Coronary artery (tissue), 2 donors: ENCODE measurements around the gene SHLD1.

Source experiments
- DNase-seq: peaks from one replicate; pipeline ENCODE4 v3.0.0-alpha.2; 2017; ENCODE audit warnings: low spot score
- H3K27ac ChIP-seq, 2 donors: fragments of 200-600 bp; sonication (generic); one replicate each; pipeline ENCODE4 v1.5.1; 2016 to 2019
- H3K4me3 ChIP-seq: fragments of 200-600 bp; sonication (generic); 2 replicates; pipeline ENCODE4 v1.5.1; 2016; ENCODE audit warnings: mild to moderate bottlenecking, moderate library complexity
- CTCF ChIP-seq: fragments of 200-600 bp; sonication (generic); IDR thresholded peaks from one replicate; pipeline ENCODE4 v1.5.1; 2019; ENCODE audit warnings: antibody characterized with exemption

The SHLD1 gene

GRCh38 chr20:5840411-5841002 is 90.3 kb downstream of the SHLD1 start:
- H3K27ac ChIP-seq: no peak overlapping the region
- no peak overlapping the region for H3K4me3 ChIP-seq
- no peak for DNase-seq
- TF ChIP-seq CTCF: no peak

- no peak for DNase-seq
- TF ChIP-seq CTCF: no peak
- no peak overlapping the region for H3K4me3 ChIP-seq
- no peak overlapping the region for H3K27ac ChIP-seq
These were observed 91.3 kb downstream of the SHLD1 start for GRCh38 chr20:5841522-5841921.

GRCh38 chr20:5842465-5842864 is 92.3 kb downstream of the SHLD1 start:
- Histone ChIP-seq H3K4me3 (no peak overlapping the region), H3K27ac (no peak overlapping the region)
- no peak for DNase-seq
- TF ChIP-seq CTCF: no peak

- no peak overlapping the region for H3K4me3 ChIP-seq
- no peak overlapping the region for H3K27ac ChIP-seq
- no peak for DNase-seq
- TF ChIP-seq CTCF: no peak
These were observed 92.9 kb downstream of the SHLD1 start for GRCh38 chr20:5843054-5843592.

- no peak for DNase-seq
- Histone ChIP-seq H3K4me3 (no peak overlapping the region), H3K27ac (no peak overlapping the region)
- no peak for TF ChIP-seq CTCF
These were observed 94.0 kb downstream of the SHLD1 start for GRCh38 chr20:5844063-5844681.

DNA sequence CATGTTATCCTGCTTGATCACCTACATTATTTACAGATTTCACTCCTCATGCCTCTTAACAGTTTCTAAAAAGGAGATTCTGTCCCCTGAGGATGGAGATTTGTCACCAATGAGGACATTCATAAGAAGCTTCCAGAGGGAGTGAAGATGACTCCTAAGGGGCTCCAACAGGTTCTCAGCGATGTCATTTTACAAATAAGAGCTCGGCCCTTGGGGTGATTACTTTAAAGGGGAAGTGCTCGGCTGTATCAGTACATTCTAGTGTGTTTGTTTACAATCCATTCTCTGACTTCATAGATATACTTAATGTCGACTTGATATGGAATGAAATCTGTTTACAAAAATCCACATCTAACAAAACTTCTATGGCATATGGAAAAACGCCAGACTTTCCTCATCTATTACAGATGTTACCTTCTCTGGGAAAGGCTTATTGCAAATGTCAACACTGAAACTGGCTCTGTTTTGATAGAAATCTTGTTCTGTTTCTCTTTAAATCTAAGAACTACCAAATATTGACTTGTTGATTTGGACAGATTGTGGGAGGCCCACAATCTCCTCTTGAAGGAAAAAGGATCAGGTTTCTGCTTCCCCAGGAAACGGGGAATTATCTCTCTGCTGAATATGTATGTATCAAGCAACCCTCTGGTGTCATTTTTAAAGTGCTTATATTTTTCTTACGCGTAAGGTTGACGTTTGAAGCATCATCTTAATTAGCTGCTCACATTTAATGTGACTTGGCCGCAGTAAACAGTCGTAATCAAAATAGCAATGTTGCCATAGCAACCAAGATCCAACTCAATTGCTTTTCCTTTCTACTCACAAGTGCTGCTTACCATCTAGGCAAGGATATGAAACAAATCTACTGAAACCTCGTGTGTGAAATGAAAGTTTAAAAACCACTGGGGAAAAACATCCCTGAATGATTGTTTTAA is 95.7 kb downstream of the SHLD1 start:
- Histone ChIP-seq H3K27ac (no peak overlapping the region), H3K4me3 (peak overlapping the region; percentile 11)
- TF ChIP-seq CTCF: no peak
- DNase-seq: no peak
